Smooth muscle cell (in vitro differentiated cells): ENCODE measurements around the gene HMMR. TPM values are rescaled to one million over a fixed set of nuclear protein-coding genes. Genes with fewer than 3 reads are reported as not detected.

Experiments used
- DNase-seq: peaks from one replicate; lab custom pipeline; 2025; ENCODE audit not compliant: unreplicated experiment; lab: John Stamatoyannopoulos, UW
- H2AFZ ChIP-seq: fragments of 200-600 bp; sonication (generic); 2 replicates; pipeline ENCODE4 v1.6.0; 2016; ENCODE audit warnings: antibody characterized with exemption, low read depth, mild to moderate bottlenecking
- H3F3A ChIP-seq: fragments of 200-600 bp; sonication (generic); 2 replicates; pipeline ENCODE4 v1.6.0; 2017; ENCODE audit warnings: antibody characterized with exemption, low read depth
- H3K27ac ChIP-seq: fragments of 200-600 bp; sonication (generic); 2 replicates; pipeline ENCODE4 v1.5.1; 2016; ENCODE audit warnings: low read depth, mild to moderate bottlenecking
- H3K27me3 ChIP-seq: fragments of 200-600 bp; sonication (generic); 2 replicates; pipeline ENCODE4 v1.6.1; 2016; ENCODE audit warnings: low read depth, mild to moderate bottlenecking
- H3K36me3 ChIP-seq: fragments of 200-600 bp; sonication (generic); 2 replicates; pipeline ENCODE4 v1.5.1; 2016; ENCODE audit warnings: low read depth
- H3K4me1 ChIP-seq: fragments of 200-600 bp; sonication (generic); 2 replicates; pipeline ENCODE4 v1.5.1; 2016; ENCODE audit warnings: low read depth
- H3K4me2 ChIP-seq: fragments of 200-600 bp; sonication (generic); 2 replicates; pipeline ENCODE4 v1.6.0; 2016; ENCODE audit warnings: mild to moderate bottlenecking
- H3K4me3 ChIP-seq: fragments of 200-600 bp; sonication (generic); 2 replicates; pipeline ENCODE4 v1.5.1; 2016; ENCODE audit warnings: mild to moderate bottlenecking
- H3K79me2 ChIP-seq: fragments of 200-600 bp; sonication (generic); 2 replicates; pipeline ENCODE4 v1.6.0; 2016; ENCODE audit warnings: low read depth, mild to moderate bottlenecking
- H3K9ac ChIP-seq: fragments of 200-600 bp; sonication (generic); 2 replicates; pipeline ENCODE4 v1.6.0; 2016; ENCODE audit warnings: low read depth
- H3K9me3 ChIP-seq: fragments of 200-600 bp; sonication (generic); replicated peaks from 2 replicates; pipeline ENCODE4 v1.5.1; 2016; ENCODE audit warnings: low read depth
- H4K20me1 ChIP-seq: fragments of 200-600 bp; sonication (generic); 2 replicates; pipeline ENCODE4 v1.6.0; 2016; ENCODE audit warnings: low read depth
- WGBS: methylation state at CpG from one replicate; pipeline ENCODE4 v1.1.7; 2016; ENCODE audit warnings: low lambda C conversion rate; 5-methylcytosine and 5-hydroxymethylcytosine counted together
- polyA plus RNA-seq: library from polyadenylated mRNA; unstranded; fragments of >200 nt; fragmentation: Nextera tagmentation; extraction: Ambion mirVana; gene quantifications from 2 replicates; pipeline ENCODE4 v1.2.1, GENCODE V29; 2016
- total RNA-seq: library from RNA; depleted of rRNA; stranded (reverse); fragments of >200 nt; gene quantifications from 2 replicates; pipeline ENCODE4 v1.2.3, GENCODE V29; 2014
- TF ChIP-seq, protein P1 (sequence below): fragments of 200-600 bp; sonication (generic); IDR thresholded peaks from 2 replicates; pipeline ENCODE4 v1.5.1; 2017; ENCODE audit warnings: borderline replicate concordance, mild to moderate bottlenecking, antibody characterized with exemption; ENCODE audit not compliant: insufficient read depth, poor library complexity, severe bottlenecking

HMMR gene
- total and polyA plus RNA-seq, 2 experiments from 2014 or later: 6.1 to 6.4 TPM

DNA sequence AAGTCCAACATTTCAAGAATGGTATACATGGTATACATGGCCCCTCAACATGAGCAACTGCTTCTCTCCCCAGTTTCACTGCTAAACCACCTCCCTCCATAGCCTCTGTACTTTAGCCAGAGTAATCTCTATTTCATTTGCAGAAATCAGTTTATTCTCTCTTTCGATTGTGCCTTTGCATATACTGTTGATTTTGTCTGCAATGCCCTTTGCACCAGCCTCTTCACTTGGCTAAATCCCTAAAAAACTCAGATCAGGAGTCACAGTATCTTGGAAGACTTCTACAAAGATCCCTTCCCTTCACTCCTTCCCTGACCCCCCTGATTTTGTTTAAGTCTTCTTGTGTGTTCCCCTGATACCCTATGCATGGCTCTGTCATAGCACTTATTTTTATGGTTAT, 27.9 kb upstream of the HMMR start:
- DNase-seq: no peak
- Histone ChIP-seq H3K9ac (no peak overlapping the region), H3K27ac (no peak overlapping the region), H3K4me3 (no peak overlapping the region), H2AFZ (no peak overlapping the region), H3K36me3 (no peaks in the 10 kb centered on the region), H3K9me3 (no peaks in the 10 kb centered on the region), H3K4me1 (peaks cover 10% of the 10 kb centered on the region), H3K4me2 (no peak overlapping the region), H3F3A (peaks cover 8% of the 10 kb centered on the region), H3K27me3 (no peaks in the 10 kb centered on the region), H3K79me2 (peaks cover 1% of the 10 kb centered on the region), H4K20me1 (no peaks in the 10 kb centered on the region)
- 89% methylated on average over 1 of the region's 1 CpG for WGBS
- TF ChIP-seq, protein P1, sequence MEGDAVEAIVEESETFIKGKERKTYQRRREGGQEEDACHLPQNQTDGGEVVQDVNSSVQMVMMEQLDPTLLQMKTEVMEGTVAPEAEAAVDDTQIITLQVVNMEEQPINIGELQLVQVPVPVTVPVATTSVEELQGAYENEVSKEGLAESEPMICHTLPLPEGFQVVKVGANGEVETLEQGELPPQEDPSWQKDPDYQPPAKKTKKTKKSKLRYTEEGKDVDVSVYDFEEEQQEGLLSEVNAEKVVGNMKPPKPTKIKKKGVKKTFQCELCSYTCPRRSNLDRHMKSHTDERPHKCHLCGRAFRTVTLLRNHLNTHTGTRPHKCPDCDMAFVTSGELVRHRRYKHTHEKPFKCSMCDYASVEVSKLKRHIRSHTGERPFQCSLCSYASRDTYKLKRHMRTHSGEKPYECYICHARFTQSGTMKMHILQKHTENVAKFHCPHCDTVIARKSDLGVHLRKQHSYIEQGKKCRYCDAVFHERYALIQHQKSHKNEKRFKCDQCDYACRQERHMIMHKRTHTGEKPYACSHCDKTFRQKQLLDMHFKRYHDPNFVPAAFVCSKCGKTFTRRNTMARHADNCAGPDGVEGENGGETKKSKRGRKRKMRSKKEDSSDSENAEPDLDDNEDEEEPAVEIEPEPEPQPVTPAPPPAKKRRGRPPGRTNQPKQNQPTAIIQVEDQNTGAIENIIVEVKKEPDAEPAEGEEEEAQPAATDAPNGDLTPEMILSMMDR: no peak

DNA sequence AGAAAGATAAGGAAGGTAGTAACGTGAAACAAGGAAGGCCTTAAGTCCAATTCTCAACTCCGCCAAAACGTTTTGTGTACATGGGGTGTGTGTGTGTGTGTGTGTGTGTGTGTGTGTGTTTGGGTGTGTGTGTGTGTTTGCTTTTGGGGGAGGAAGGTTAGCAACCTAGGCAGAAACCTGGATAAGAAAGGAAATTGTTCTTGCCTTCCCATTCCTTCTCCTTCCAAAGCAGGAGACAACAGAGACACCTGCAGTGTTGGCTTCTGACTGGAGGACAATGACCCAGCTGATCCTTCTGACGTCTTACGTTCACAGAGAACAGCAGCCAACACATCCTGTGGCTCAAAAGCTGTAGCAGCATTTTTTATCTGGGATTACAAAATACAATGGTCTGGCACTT, 27.2 kb upstream of the HMMR start:
- Histone ChIP-seq H3K27ac (no peak overlapping the region), H3K27me3 (no peaks in the 10 kb centered on the region), H3K4me3 (no peak overlapping the region), H3K79me2 (peaks cover 9% of the 10 kb centered on the region), H4K20me1 (peaks cover 7% of the 10 kb centered on the region), H3K9me3 (no peaks in the 10 kb centered on the region), H3K4me2 (no peak overlapping the region), H3F3A (peaks cover 12% of the 10 kb centered on the region), H2AFZ (no peak overlapping the region), H3K9ac (no peak overlapping the region), H3K4me1 (peaks cover 10% of the 10 kb centered on the region), H3K36me3 (no peaks in the 10 kb centered on the region)
- 75% methylated on average over 5 of the region's 5 CpGs for WGBS
- TF ChIP-seq, protein P1: no peak
- DNase-seq: no peak

DNA sequence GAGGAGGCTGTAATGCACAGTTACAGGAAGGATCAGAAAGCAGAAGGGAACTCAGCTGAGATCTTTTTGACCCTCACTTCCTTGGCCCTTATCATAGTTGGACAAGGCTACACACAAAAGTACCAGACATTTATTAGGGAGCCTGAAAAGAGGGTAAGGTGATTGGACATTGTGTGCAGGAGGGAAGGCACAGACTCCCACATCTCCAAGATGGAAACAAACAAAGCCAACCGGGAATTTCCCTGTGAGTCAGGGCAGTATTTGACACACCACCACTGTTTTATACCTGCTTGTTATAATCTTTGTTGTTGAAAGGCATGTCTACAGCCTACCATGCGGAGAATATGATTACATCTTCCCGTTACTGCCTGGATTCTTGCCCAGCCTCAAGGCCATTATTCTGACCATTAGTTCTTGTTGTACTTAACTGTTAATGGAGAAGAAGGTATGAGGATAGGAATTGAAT, 26.0 kb upstream of the HMMR start:
- H2AFZ ChIP-seq: peak overlapping the region; percentile 1
- H3K9ac ChIP-seq: peak overlapping the region; percentile 8
- no peak overlapping the region for H3K4me2 ChIP-seq
- H3K79me2 ChIP-seq: peaks cover 20% of the 10 kb centered on the region
- H3K4me3 ChIP-seq: no peak overlapping the region
- peaks cover 12% of the 10 kb centered on the region for H3F3A ChIP-seq
- H4K20me1 ChIP-seq: peaks cover 19% of the 10 kb centered on the region
- TF ChIP-seq, protein P1: no peak
- 23% methylated on average over 3 of the region's 3 CpGs for WGBS
- H3K27ac ChIP-seq: peak overlapping the region; percentile 29
- no peaks in the 10 kb centered on the region for H3K9me3 ChIP-seq
- H3K4me1 ChIP-seq: peaks cover 16% of the 10 kb centered on the region
- DNase-seq: no peak
- H3K36me3 ChIP-seq: no peaks in the 10 kb centered on the region
- no peaks in the 10 kb centered on the region for H3K27me3 ChIP-seq

DNA sequence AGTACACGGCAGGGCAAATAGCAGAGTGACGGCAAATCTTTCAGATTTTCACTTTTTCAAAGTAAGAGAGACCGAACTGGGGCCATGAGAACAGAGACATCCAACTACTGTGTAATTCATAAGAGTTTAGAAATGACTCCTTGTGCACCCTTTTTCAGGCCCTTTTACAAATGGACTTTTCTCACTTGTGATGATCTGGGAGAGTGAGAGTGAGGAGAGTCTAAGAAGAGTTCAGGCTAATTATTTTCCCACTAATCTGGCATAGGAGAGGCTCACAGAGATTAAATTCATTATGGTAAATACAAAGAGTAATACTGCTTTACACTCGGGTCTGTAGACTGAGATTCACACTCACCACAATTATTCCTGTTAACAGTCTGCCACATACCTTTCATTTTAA, 23.9 kb upstream of the HMMR start:
- H3F3A ChIP-seq: peaks cover 12% of the 10 kb centered on the region
- no peak for DNase-seq
- H3K9ac ChIP-seq: peak overlapping the region; percentile 39
- TF ChIP-seq, protein P1: no peak
- H3K36me3 ChIP-seq: peaks cover under 1% of the 10 kb centered on the region
- H3K27me3 ChIP-seq: no peaks in the 10 kb centered on the region
- H3K4me3 ChIP-seq: peak overlapping the region; percentile 96
- H3K9me3 ChIP-seq: no peaks in the 10 kb centered on the region
- H3K79me2 ChIP-seq: peaks cover 41% of the 10 kb centered on the region
- H3K4me1 ChIP-seq: peaks cover 30% of the 10 kb centered on the region
- 50% methylated on average over 4 of the region's 4 CpGs for WGBS
- H3K4me2 ChIP-seq: peak overlapping the region; percentile 84
- peak overlapping the region; percentile 44 for H2AFZ ChIP-seq
- peak overlapping the region; percentile 61 for H3K27ac ChIP-seq
- H4K20me1 ChIP-seq: peaks cover 40% of the 10 kb centered on the region
